Psoas muscle (tissue), 8 donors: ENCODE measurements around the gene TMCO4. TPM values are rescaled to one million over a fixed set of nuclear protein-coding genes. Genes with fewer than 3 reads are reported as not detected.

ENCODE experiments used
- ATAC-seq, 4 donors: fragments of 200-7000 bp; cut with Tn5 transposase; one replicate each; pipeline ENCODE4 v1.9.1; 2020; ENCODE audit warnings: moderate library complexity in 3 of 4, mild to moderate bottlenecking in 2 of 4
- DNase-seq, 2 donors: peaks; one replicate each; pipeline ENCODE4 v3.0.0-alpha.2; 2020
- H3K27ac ChIP-seq: fragments of 200-600 bp; one replicate; pipeline ENCODE4 v1.8.0; 2022
- H3K27me3 ChIP-seq, 3 donors: fragments of 200-600 bp in 1 of 3; one replicate each; pipeline versions ENCODE4 v1.6.1 to v1.8.0; 2013 to 2022; ENCODE audit warnings: low read length in 2 of 3, mild to moderate bottlenecking in 2 of 3, moderate library complexity in 1 of 3; ENCODE audit not compliant: insufficient read depth in 3 of 3
- H3K36me3 ChIP-seq, 2 donors: fragments of 200-600 bp in 1 of 2; one replicate each; pipeline versions ENCODE4 v1.6.1 to v1.8.0; 2013 to 2022; ENCODE audit warnings: low read depth in 1 of 2, mild to moderate bottlenecking in 1 of 2, moderate library complexity in 1 of 2; ENCODE audit not compliant: insufficient read depth in 1 of 2
- H3K4me1 ChIP-seq: fragments of 200-600 bp; one replicate; pipeline ENCODE4 v1.8.0; 2022
- H3K4me3 ChIP-seq: fragments of 200-600 bp; one replicate; pipeline ENCODE4 v1.8.0; 2022; ENCODE audit warnings: mild to moderate bottlenecking
- H3K9me3 ChIP-seq: fragments of 200-600 bp; one replicate; pipeline ENCODE4 v1.8.0; 2022
- CTCF ChIP-seq: fragments of 200-600 bp; IDR thresholded peaks from one replicate; pipeline ENCODE4 v1.8.0; 2022; ENCODE audit warnings: antibody characterized with exemption
- WGBS, 3 donors: extraction: QIAGEN DNeasy Blood & Tissue Kit; methylation state at CpG; one replicate each; pipeline versions ENCODE4 v1.1.6 to v1.1.7; 2013; 5-methylcytosine and 5-hydroxymethylcytosine counted together
- intact Hi-C, 2 donors: fragments of 100-400 bp; cut with DNase I; formaldehyde crosslinking; loops; one replicate each; pipeline versions ENCODE4 v1.11.0 to v1.14.2; 2022
- polyA plus RNA-seq, 3 donors: library from polyadenylated mRNA; stranded (reverse); fragments of 200-250 nt; gene quantifications; one replicate each; pipeline ENCODE4 v1.2.3, GENCODE V29; 2013
- total RNA-seq, 4 donors: library from RNA; stranded (reverse); fragmentation: NEBNext Ultra II Directional in 2 of 4; extraction: Animal tissue kit (Norgen Biotek cat#: 25700) in 2 of 4; gene quantifications; one replicate each; pipeline versions ENCODE4 v1.2.1 to v1.2.4, GENCODE V29; 2021 to 2023
- donor health status: healthy with polysubstance abuse.
- donor health status: DM: no; HTN: no; CAD: no; lungs with moderate emphysema.
- donor health status: Bipolar disorder and iron deficiency.
- donor health status: healthy.
- donor health status: DM: yes; HTN: yes; CAD: no.
- donor health status: DM: no; HTN: no; CAD: no.
- donor health status: DM: no; HTN: no; CAD: no.
- donor health status: DM: yes; HTN: yes; CAD: no.

The TMCO4 gene
- total and polyA plus RNA-seq, 7 donors = 2.3 to 4.8 (median 3.2) TPM

DNA sequence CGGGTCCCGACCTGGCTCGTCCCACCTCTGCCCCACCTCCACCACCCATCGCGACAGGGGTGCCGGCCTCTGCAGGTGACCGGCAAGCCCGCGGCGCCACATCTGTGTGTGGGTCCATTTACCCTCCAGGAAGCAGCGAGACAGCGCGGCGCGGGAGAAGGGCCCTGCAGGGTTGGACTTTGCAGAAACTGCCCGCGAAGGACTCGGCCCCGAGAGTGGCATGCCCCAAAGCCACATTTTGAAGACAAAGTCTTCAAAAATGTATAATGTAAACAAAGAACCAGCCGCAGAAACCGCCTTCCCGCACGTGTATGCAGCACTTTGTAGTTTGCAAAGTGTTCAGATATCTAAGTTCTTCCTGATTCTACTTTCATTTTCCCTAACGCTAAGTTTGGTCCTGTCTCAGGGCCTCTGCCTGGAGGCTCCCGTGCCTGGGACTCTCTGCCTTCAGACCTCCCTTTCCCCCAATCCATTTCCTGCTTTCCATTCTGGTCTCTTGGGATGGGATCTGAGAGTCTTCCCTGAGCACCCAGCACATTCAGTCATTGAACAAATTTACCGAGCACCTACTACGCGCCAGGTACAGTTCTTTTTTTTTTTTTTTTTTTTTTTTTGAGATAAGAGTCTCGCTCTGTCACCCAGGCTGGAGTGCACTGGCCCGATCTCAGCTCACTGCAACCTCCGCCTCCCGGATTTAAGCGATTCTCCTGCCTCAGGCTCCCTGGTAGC, 524 bp upstream of the TMCO4 start:
- Histone ChIP-seq H3K27me3 (no peaks in the 10 kb centered on the region), H3K36me3 (no peaks in the 10 kb centered on the region), H3K4me3 (peak overlapping the region; percentile 88), H3K4me1 (peaks cover 7% of the 10 kb centered on the region), H3K27ac (peak overlapping the region; percentile 66), H3K9me3 (no peaks in the 10 kb centered on the region)
- intact Hi-C loops = no loop called here
- DNase-seq (peak; percentile 51 to 70), ATAC-seq (peak; percentile 30 to 60 (median 49))
- TF ChIP-seq CTCF = no peak
- WGBS, 3 donors = 20 to 24% (median 22%) methylated on average over 30 to 33 of the region's 33 CpGs

- WGBS, 3 donors = 75 to 78% (median 77%) methylated on average over 6 of the region's 6 CpGs
- intact Hi-C loops = no loop called here
- no peak for DNase-seq
Observed at GRCh38 chr1:19798486-19799229, 1.1 kb downstream of the TMCO4 start.

DNA sequence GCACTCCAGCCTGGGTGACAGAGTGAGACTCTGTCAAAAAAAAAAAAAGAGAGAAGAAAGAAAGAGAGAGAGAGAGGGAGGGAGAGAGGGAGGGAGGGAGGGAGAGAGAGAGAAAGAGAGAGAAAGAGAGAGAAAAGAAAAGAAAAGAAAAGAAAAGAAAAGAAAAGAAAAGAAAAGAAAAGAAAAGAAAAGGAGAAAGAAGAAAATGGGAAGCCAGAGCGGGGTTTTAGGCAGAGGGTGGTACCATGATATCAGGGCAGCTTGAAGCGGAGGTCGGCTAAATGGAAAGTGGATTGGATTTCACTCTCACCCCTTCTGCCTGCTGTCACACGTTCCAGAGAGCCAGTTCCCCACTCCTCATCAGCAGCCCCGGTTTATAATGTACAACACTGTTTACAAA, 1.9 kb downstream of the TMCO4 start:
- no peak overlapping the region for H3K27ac ChIP-seq
- DNase-seq = no peak
- TF ChIP-seq CTCF = no peak
- no peak for ATAC-seq
- peaks cover 7% of the 10 kb centered on the region for H3K4me1 ChIP-seq
- no peak overlapping the region for H3K4me3 ChIP-seq
- intact Hi-C loops = no loop called here
- H3K36me3 ChIP-seq = no peaks in the 10 kb centered on the region
- H3K27me3 ChIP-seq = no peaks in the 10 kb centered on the region
- WGBS, 3 donors = 72 to 74% (median 73%) methylated on average over 5 of the region's 5 CpGs
- no peaks in the 10 kb centered on the region for H3K9me3 ChIP-seq

More at GRCh38 chr1:19798486-19799229, 1.1 kb downstream of the TMCO4 start:
- peak in 2 of 4 donors; percentile 13 to 24 for ATAC-seq
- Histone ChIP-seq H3K4me3 (peak overlapping the region; percentile 88), H3K27ac (peak overlapping the region; percentile 66), H3K9me3 (no peaks in the 10 kb centered on the region), H3K27me3 (no peaks in the 10 kb centered on the region), H3K4me1 (peaks cover 7% of the 10 kb centered on the region), H3K36me3 (no peaks in the 10 kb centered on the region)
- TF ChIP-seq CTCF = no peak

DNA sequence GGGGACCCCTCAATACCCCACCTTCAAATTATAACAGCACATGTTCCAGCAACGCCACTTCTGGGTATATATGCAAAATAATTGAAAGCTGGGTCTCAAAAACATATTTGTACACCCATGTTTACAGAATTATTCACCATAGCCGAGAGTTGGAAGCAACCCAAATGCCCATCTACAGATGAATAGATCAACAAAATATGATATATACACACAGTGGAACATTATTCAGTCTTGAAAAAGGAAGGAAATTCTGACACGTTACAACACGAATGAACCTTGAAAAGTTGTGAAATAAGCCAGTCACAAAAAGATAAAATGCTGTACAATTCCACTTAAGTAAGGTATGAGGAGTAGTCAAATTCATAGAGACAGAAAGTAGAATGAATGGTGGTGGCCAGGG, 5.1 kb downstream of the TMCO4 start:
- no peak for TF ChIP-seq CTCF
- Histone ChIP-seq H3K4me1 (peaks cover 7% of the 10 kb centered on the region), H3K9me3 (no peaks in the 10 kb centered on the region), H3K4me3 (no peak overlapping the region), H3K36me3 (peaks cover 0 to 2% of the 10 kb centered on the region in 2 donors), H3K27me3 (no peaks in the 10 kb centered on the region), H3K27ac (no peak overlapping the region)
- ATAC-seq = no peak
- 87 to 93% (median 90%) methylated on average over 4 of the region's 4 CpGs for WGBS, 3 donors
- intact Hi-C loops = no loop called here
- no peak for DNase-seq
